ENCODE results near the gene DDX27.
"Not testable (repeated sequence)": the region's sequence is repeated elsewhere in the genome, so short reads cannot be mapped to it uniquely, and the experiment has no call there.

The DDX27 gene

DNA sequence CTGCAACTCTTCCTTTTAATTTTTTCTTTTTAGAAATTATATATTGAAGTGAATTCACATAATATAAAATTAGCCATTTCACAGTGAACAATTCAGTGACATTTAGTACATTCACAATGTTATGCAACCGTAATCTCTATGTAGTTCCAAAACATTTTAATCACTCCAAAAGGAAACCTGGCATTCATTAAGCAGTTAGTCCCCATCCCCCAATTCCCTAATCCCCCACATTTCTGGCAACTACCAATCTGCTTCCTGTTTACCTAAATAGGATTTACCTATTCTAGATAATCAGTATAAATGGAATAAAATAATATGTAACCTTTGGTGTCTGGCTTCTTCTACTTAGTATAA, 8.5 kb upstream of the DDX27 start:
- no peak overlapping the region for H3K4me3 ChIP-seq (ENCODE audit: low read depth in 1 of 2, low read length in 1 of 2)
- H3K27ac ChIP-seq: no peak overlapping the region
- H3K27me3 ChIP-seq: no peaks in the 10 kb centered on the region
- no peaks in the 10 kb centered on the region for H3K4me1 ChIP-seq (ENCODE audit: control insufficient read depth in 1 of 2, insufficient read depth in 1 of 2, low read depth in 1 of 2, low read length in 1 of 2)
- TF ChIP-seq CTCF (IDR thresholded peaks at IDR 0.05): no peak
- no peaks in the 10 kb centered on the region for H3K9me3 ChIP-seq
- no peaks in the 10 kb centered on the region for H3K36me3 ChIP-seq

- no peak for TF ChIP-seq CTCF (IDR thresholded peaks at IDR 0.05)
- Histone ChIP-seq H3K9me3 (no peaks in the 10 kb centered on the region), H3K4me3 (ENCODE audit: low read depth in 1 of 2, low read length in 1 of 2) (no peak overlapping the region), H3K27me3 (no peaks in the 10 kb centered on the region), H3K4me1 (ENCODE audit: control insufficient read depth in 1 of 2, insufficient read depth in 1 of 2, low read depth in 1 of 2, low read length in 1 of 2) (peaks cover 13% of the 10 kb centered on the region in 2 experiments), H3K27ac (no peak overlapping the region), H3K36me3 (no peaks in the 10 kb centered on the region)
Observed at GRCh38 chr20:49214571-49214970, 4.6 kb upstream of the DDX27 start.

DNA sequence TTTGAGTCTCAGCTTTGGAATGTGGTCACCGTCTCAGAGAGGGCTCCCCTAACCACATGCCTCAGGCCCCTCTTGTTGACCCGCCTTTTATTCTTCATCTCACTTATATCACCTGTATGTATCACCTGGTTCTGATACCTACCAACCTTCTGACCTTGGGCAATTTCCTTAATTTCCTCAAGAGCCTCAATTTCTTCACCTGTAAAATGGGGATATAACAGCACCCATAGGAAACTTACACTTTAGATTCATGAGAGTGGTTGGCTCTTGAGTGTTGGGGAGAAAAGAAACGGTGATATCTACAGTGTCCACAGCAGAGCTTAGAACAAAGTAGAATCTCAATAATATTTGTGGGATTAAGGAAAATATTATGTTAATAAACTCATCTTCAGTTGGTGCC, 4.0 kb upstream of the DDX27 start:
- H3K27me3 ChIP-seq: no peaks in the 10 kb centered on the region
- TF ChIP-seq CTCF (IDR thresholded peaks at IDR 0.05): no peak
- peaks cover 19 to 20% of the 10 kb centered on the region in 2 experiments for H3K4me1 ChIP-seq (ENCODE audit: control insufficient read depth in 1 of 2, insufficient read depth in 1 of 2, low read depth in 1 of 2, low read length in 1 of 2)

DNA sequence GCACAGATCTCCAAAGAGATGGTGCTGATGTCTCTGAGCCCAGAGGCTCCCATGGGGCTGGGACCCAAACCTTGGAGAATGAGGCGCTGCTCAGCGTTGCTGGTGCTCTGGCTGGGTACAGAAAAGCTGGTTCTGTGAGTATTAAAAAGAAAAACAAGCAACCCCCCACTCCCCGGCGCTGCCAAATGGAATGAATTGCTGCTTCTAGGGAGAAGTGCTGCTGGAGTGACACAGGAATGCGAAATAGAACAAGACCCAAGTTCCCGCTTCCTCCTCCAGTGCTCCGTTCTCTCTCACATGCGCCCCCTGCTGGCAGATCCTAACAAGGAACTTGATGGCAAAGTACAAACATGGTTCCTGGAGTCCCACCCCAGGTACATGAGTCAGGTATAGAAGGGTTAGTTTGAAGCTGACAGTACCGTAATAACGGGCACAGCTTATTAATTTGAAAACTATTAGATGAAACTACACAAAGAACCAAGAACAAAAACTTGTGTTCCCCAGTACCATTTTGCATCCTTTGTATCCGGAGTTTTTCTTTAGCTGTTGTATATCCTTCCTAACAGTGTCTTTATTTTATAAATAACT, 2.1 kb upstream of the DDX27 start:
- Histone ChIP-seq H3K27me3 (no peaks in the 10 kb centered on the region), H3K27ac (peak overlapping the region; percentile 59), H3K9me3 (no peaks in the 10 kb centered on the region), H3K36me3 (peaks cover 4% of the 10 kb centered on the region), H3K4me3 (ENCODE audit: low read depth in 1 of 2, low read length in 1 of 2) (peak overlapping the region; percentile 35 to 38), H3K4me1 (ENCODE audit: control insufficient read depth in 1 of 2, insufficient read depth in 1 of 2, low read depth in 1 of 2, low read length in 1 of 2) (peaks cover 21 to 22% of the 10 kb centered on the region in 2 experiments)
- TF ChIP-seq CTCF (IDR thresholded peaks at IDR 0.05): peak; percentile 83

More for the DNA sequence above, 4.0 kb upstream of the DDX27 start:
- Histone ChIP-seq H3K36me3 (no peaks in the 10 kb centered on the region), H3K9me3 (no peaks in the 10 kb centered on the region), H3K27ac (no peak overlapping the region), H3K4me3 (ENCODE audit: low read depth in 1 of 2, low read length in 1 of 2) (no peak overlapping the region)

DNA sequence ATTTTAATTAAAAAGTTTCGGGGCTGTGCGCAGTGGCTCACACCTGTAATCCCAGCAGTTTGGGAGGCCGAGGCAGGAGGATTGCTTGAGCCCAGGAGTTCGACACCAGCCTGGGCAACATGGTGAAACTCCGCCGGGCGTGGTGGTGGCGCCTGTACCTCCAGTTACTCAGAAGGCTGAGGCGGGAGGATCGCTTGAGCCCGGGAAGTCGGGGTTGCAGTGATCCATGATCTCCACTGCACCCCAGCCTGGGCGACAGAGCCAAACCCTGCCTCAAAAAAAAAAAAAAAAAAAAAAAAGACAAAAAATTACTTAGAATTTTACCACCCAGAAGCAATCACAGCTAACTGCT, 501 bp upstream of the DDX27 start:
- H3K4me3 ChIP-seq (ENCODE audit: low read depth in 1 of 2, low read length in 1 of 2): peak overlapping the region in 1 of 2 experiments; percentile 76
- peaks cover 19% of the 10 kb centered on the region for H3K36me3 ChIP-seq
- not testable (repeated sequence) for H3K27me3 ChIP-seq, H3K9me3 ChIP-seq
- H3K4me1 ChIP-seq (ENCODE audit: control insufficient read depth in 1 of 2, insufficient read depth in 1 of 2, low read depth in 1 of 2, low read length in 1 of 2): peaks cover 21 to 22% of the 10 kb centered on the region in 2 experiments
- peak overlapping the region; percentile 90 for H3K27ac ChIP-seq

- Histone ChIP-seq H3K4me3 (ENCODE audit: low read depth in 1 of 2, low read length in 1 of 2) (peak overlapping the region; percentile 69 to 76), H3K9me3 (no peaks in the 10 kb centered on the region), H3K27me3 (no peaks in the 10 kb centered on the region), H3K27ac (peak overlapping the region; percentile 90), H3K36me3 (peaks cover 34% of the 10 kb centered on the region), H3K4me1 (ENCODE audit: control insufficient read depth in 1 of 2, insufficient read depth in 1 of 2, low read depth in 1 of 2, low read length in 1 of 2) (peaks cover 21 to 22% of the 10 kb centered on the region in 2 experiments)
- TF ChIP-seq CTCF (IDR thresholded peaks at IDR 0.05): no peak
Observed at GRCh38 chr20:49219924-49220831, 962 bp downstream of the DDX27 start.
